ENCODE data around the gene PACS2.

Gene PACS2

DNA sequence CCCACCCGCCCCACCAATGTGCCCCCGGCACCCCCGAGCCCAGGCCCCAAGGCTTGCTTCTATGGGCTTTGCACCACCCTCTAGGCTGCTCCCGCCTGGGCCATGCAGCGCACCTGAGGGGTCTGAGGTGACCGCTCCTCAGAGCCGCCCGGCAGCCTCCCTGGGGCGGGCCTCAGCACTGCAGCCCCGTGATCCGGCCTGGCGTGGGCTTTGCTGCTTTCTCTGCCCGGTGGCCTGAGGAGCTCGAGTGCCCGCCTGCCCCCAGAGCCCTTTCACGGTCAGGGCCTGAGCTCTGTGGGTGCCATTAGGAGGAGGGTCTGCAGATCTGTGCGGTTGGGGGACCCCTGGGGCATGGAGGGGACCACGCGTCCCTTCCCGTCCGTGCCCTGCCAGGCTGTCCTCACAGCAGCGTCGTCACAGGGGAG, 111.3 kb downstream of the PACS2 start:
- no peaks in the 10 kb centered on the region for H3K27me3 ChIP-seq (ENCODE audit: insufficient read depth, poor library complexity, severe bottlenecking)
- no peak for DNase-seq (ENCODE audit: low read depth in 1 of 2, low spot score in 1 of 2)
- TF ChIP-seq GABPA (IDR thresholded peaks at IDR 0.05; ENCODE audit: low read depth), result no peak
- TF ChIP-seq, protein P1, sequence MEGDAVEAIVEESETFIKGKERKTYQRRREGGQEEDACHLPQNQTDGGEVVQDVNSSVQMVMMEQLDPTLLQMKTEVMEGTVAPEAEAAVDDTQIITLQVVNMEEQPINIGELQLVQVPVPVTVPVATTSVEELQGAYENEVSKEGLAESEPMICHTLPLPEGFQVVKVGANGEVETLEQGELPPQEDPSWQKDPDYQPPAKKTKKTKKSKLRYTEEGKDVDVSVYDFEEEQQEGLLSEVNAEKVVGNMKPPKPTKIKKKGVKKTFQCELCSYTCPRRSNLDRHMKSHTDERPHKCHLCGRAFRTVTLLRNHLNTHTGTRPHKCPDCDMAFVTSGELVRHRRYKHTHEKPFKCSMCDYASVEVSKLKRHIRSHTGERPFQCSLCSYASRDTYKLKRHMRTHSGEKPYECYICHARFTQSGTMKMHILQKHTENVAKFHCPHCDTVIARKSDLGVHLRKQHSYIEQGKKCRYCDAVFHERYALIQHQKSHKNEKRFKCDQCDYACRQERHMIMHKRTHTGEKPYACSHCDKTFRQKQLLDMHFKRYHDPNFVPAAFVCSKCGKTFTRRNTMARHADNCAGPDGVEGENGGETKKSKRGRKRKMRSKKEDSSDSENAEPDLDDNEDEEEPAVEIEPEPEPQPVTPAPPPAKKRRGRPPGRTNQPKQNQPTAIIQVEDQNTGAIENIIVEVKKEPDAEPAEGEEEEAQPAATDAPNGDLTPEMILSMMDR (IDR thresholded peaks at IDR 0.05; ENCODE audit: insufficient read depth, low read length), result no peak
- no peak for TF ChIP-seq SPI1 (IDR thresholded peaks at IDR 0.05; ENCODE audit: borderline replicate concordance, low read depth)
- TF ChIP-seq POLR2AphosphoS5 (IDR thresholded peaks at IDR 0.05; ENCODE audit: low read depth), result no peak
- TF ChIP-seq, protein P2, sequence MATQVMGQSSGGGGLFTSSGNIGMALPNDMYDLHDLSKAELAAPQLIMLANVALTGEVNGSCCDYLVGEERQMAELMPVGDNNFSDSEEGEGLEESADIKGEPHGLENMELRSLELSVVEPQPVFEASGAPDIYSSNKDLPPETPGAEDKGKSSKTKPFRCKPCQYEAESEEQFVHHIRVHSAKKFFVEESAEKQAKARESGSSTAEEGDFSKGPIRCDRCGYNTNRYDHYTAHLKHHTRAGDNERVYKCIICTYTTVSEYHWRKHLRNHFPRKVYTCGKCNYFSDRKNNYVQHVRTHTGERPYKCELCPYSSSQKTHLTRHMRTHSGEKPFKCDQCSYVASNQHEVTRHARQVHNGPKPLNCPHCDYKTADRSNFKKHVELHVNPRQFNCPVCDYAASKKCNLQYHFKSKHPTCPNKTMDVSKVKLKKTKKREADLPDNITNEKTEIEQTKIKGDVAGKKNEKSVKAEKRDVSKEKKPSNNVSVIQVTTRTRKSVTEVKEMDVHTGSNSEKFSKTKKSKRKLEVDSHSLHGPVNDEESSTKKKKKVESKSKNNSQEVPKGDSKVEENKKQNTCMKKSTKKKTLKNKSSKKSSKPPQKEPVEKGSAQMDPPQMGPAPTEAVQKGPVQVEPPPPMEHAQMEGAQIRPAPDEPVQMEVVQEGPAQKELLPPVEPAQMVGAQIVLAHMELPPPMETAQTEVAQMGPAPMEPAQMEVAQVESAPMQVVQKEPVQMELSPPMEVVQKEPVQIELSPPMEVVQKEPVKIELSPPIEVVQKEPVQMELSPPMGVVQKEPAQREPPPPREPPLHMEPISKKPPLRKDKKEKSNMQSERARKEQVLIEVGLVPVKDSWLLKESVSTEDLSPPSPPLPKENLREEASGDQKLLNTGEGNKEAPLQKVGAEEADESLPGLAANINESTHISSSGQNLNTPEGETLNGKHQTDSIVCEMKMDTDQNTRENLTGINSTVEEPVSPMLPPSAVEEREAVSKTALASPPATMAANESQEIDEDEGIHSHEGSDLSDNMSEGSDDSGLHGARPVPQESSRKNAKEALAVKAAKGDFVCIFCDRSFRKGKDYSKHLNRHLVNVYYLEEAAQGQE (IDR thresholded peaks at IDR 0.05; ENCODE audit: insufficient replicate concordance, low read depth), result no peak
- no peak overlapping the region for H3K4me3 ChIP-seq (replicated peaks; ENCODE audit: insufficient read depth, low read length)
- no peak overlapping the region for H3K27ac ChIP-seq (replicated peaks)

- no peak for TF ChIP-seq GABPA (IDR thresholded peaks at IDR 0.05; ENCODE audit: low read depth)
- TF ChIP-seq POLR2AphosphoS5 (IDR thresholded peaks at IDR 0.05; ENCODE audit: low read depth), result 0 out of 2 replicates have a peak, but pooled peaks have one; percentile 13
- Histone ChIP-seq H3K27me3 (ENCODE audit: insufficient read depth, poor library complexity, severe bottlenecking) (no peaks in the 10 kb centered on the region), H3K27ac (replicated peaks) (no peak overlapping the region), H3K4me3 (replicated peaks; ENCODE audit: insufficient read depth, low read length) (no peak overlapping the region)
- no peak for DNase-seq (ENCODE audit: low read depth in 1 of 2, low spot score in 1 of 2)
Observed at GRCh38 chr14:105426416-105427130, 112.0 kb downstream of the PACS2 start.

DNA sequence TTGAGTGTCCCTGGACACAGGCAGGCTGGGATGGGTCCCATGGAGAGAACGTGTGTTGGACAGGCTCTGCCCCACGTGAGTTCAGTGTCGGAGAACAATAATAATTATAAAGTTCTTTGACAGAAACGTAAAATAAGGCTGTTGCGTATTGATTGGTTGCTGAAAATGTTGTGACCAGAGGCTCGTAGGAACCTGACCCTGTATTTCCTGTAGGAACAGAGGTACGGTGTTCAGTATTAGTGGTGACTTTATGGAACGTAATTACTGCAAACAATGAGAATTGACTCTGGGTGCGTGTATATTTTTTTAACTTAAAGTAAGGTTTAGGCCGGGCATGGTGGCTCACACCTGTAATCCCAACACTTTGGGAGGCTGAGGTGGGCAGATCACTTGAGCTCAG, 112.9 kb downstream of the PACS2 start:
- no peak for DNase-seq (ENCODE audit: low read depth in 1 of 2, low spot score in 1 of 2)
- no peaks in the 10 kb centered on the region for H3K27me3 ChIP-seq (ENCODE audit: insufficient read depth, poor library complexity, severe bottlenecking)
- no peak overlapping the region for H3K27ac ChIP-seq (replicated peaks)
- no peak overlapping the region for H3K4me3 ChIP-seq (replicated peaks; ENCODE audit: insufficient read depth, low read length)
- TF ChIP-seq GABPA (IDR thresholded peaks at IDR 0.05; ENCODE audit: low read depth), result no peak
- TF ChIP-seq POLR2AphosphoS5 (IDR thresholded peaks at IDR 0.05; ENCODE audit: low read depth), result no peak
- TF ChIP-seq SPI1 (IDR thresholded peaks at IDR 0.05; ENCODE audit: borderline replicate concordance, low read depth), result no peak
- TF ChIP-seq, protein P1 (IDR thresholded peaks at IDR 0.05; ENCODE audit: insufficient read depth, low read length), result no peak
- TF ChIP-seq, protein P2 (IDR thresholded peaks at IDR 0.05; ENCODE audit: insufficient replicate concordance, low read depth), result no peak

DNA sequence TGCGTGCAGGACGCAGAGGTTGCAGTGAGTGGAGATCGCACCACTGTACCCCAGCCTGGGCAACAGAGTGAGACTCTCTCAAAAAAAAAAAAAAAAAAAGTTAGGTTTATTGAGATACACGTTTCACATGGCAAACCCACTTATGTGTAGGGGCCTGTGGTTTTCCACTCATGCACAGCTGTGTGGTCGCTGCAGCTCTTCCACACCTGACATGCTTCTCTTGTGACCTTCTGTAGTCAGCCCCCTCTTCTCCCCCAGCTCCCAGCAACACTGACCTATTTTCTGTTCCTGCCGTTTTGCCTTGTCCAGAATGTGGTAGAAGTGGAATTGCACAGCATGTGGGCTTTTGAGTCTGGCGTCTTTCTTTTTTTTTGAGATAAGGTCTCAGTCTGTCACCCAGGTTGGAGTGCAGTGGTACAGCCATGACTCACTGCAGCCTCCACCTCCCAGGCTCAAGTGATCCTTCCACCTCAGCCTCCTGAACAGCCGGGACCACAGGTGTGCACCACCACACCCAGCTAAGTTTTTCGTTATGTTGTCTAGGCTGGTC, 113.5 kb downstream of the PACS2 start:
- Histone ChIP-seq H3K27me3 (ENCODE audit: insufficient read depth, poor library complexity, severe bottlenecking) (no peaks in the 10 kb centered on the region), H3K4me3 (replicated peaks; ENCODE audit: insufficient read depth, low read length) (no peak overlapping the region), H3K27ac (replicated peaks) (no peak overlapping the region)
- DNase-seq (ENCODE audit: low read depth in 1 of 2, low spot score in 1 of 2), result no peak
- TF ChIP-seq, protein P2 (IDR thresholded peaks at IDR 0.05; ENCODE audit: insufficient replicate concordance, low read depth), result no peak
- TF ChIP-seq, protein P1 (IDR thresholded peaks at IDR 0.05; ENCODE audit: insufficient read depth, low read length), result no peak
- no peak for TF ChIP-seq GABPA (IDR thresholded peaks at IDR 0.05; ENCODE audit: low read depth)
- TF ChIP-seq SPI1 (IDR thresholded peaks at IDR 0.05; ENCODE audit: borderline replicate concordance, low read depth), result no peak
- no peak for TF ChIP-seq POLR2AphosphoS5 (IDR thresholded peaks at IDR 0.05; ENCODE audit: low read depth)

All from HL-60 (cell line).